ENCODE measurements around the gene CCDC186. TPM values are rescaled to one million over a fixed set of nuclear protein-coding genes. Genes with fewer than 3 reads are reported as not detected.

CCDC186 gene
- total and polyA plus RNA-seq, 9 donors: 4.4 to 31.2 (median 17.4) TPM

GRCh38 chr10:114073395-114074186 is 100.4 kb downstream of the CCDC186 start:
- Histone ChIP-seq H3K27me3 (no peaks in the 10 kb centered on the region), H3K9me3 (no peaks in the 10 kb centered on the region), H3K36me3 (no peaks in the 10 kb centered on the region), H3K4me1 (ENCODE audit: insufficient read depth) (no peaks in the 10 kb centered on the region), H3K27ac (no peak overlapping the region), H3K4me3 (no peak overlapping the region)
- WGBS, 3 donors: 78 to 81% (median 78%) methylated on average over 14 of the region's 14 CpGs
- intact Hi-C loops (cut with DNase I): no loop called here
- DNase-seq: no peak
- no peak for TF ChIP-seq POLR2A (IDR thresholded peaks at IDR 0.05)
- no peak for TF ChIP-seq EP300 (IDR thresholded peaks at IDR 0.05)
- TF ChIP-seq CTCF (IDR thresholded peaks at IDR 0.05): no peak

- H3K27ac ChIP-seq: no peak overlapping the region
- TF ChIP-seq CTCF (IDR thresholded peaks at IDR 0.05): no peak
- TF ChIP-seq POLR2A (IDR thresholded peaks at IDR 0.05): no peak
- no peak for TF ChIP-seq EP300 (IDR thresholded peaks at IDR 0.05)
- no peaks in the 10 kb centered on the region for H3K9me3 ChIP-seq
- H3K4me1 ChIP-seq (ENCODE audit: insufficient read depth): no peaks in the 10 kb centered on the region
- intact Hi-C loops (cut with DNase I): no loop called here
- no peaks in the 10 kb centered on the region for H3K27me3 ChIP-seq
- WGBS, 3 donors: 40 to 60% (median 56%) methylated on average over 4 of the region's 4 CpGs
- H3K36me3 ChIP-seq: no peaks in the 10 kb centered on the region
- no peak for DNase-seq
- no peak overlapping the region for H3K4me3 ChIP-seq
Observed at GRCh38 chr10:114071178-114071577, 102.8 kb downstream of the CCDC186 start.

MicroRNAs within 50 kb of the gene (microRNA counts, 767-probe panel; counts per million panel counts)
- microRNA hsa-miR-2110: 530 counts per million, percentile 78 among the panel's probes with 10 or more counts

Small RNA genes lying within 50 kb of the gene (small RNA-seq; reads per million reads assigned to genes)
- not detected for gene RF02277
- not detected for gene RNU6-709P

Other genes starting within 250 kb of the CCDC186 start
- gene ADRB1, start 130.3 kb downstream of the CCDC186 start, total RNA-seq: 1 to 10 TPM in 1 of 7 donors, under 1 TPM in 4, not detected in 2; 0.13 to 1.1 (median 0.24) TPM
- under 1 TPM in 1 of 2 donors, not detected in 1; 0.13 TPM for gene ADRB1, start 130.3 kb downstream of the CCDC186 start, polyA plus RNA-seq
- gene TDRD1, start 5.2 kb upstream of the CCDC186 start, total RNA-seq: 1 to 10 TPM in 2 of 7 donors, under 1 TPM in 5; 0.36 to 1.4 (median 0.70) TPM
- under 1 TPM; 0.17 to 0.48 TPM for gene TDRD1, start 5.2 kb upstream of the CCDC186 start, polyA plus RNA-seq
- 10 to 100 TPM in 1 of 7 donors, 1 to 10 TPM in 2, under 1 TPM in 3, not detected in 1; 0.18 to 11.1 (median 1.0) TPM for gene VWA2, start 65.1 kb upstream of the CCDC186 start, total RNA-seq
- under 1 TPM in 1 of 2 donors, not detected in 1; 0.04 TPM for gene VWA2, start 65.1 kb upstream of the CCDC186 start, polyA plus RNA-seq
- gene AFAP1L2, start 230.3 kb upstream of the CCDC186 start, total RNA-seq: 10 to 100 TPM in 6 of 7 donors, 1 to 10 TPM in 1; 9.8 to 53.7 (median 25.3) TPM
- gene AFAP1L2, start 230.3 kb upstream of the CCDC186 start, polyA plus RNA-seq: 10 to 100 TPM; 18.7 to 19.5 TPM